SK-N-MC (cell line): Measurements from ENCODE around the gene UNC5C.

Source experiments
- DNase-seq: peaks from one replicate; pipeline ENCODE4 v3.0.0-alpha.2; 2011; ENCODE audit warnings: low read depth, low spot score
- H3K27ac ChIP-seq: fragments of 200-600 bp; sonication (generic); 2 replicates; pipeline ENCODE4 v1.5.1; 2016; ENCODE audit warnings: mixed run types
- H3K36me3 ChIP-seq: fragments of 200-600 bp; sonication (generic); 2 replicates; pipeline ENCODE4 v1.6.1; 2017; ENCODE audit warnings: antibody characterized with exemption, low read length, mixed read lengths; ENCODE audit not compliant: insufficient read depth
- H3K4me3 ChIP-seq: fragments of 200-600 bp; sonication (generic); 2 replicates; pipeline ENCODE4 v1.5.1; 2016
- H3K9ac ChIP-seq: fragments of 200-600 bp; sonication (generic); 2 replicates; pipeline ENCODE4 v1.8.0; 2017; ENCODE audit warnings: mixed run types, mixed read lengths; ENCODE audit not compliant: insufficient read length
- H3K9me3 ChIP-seq: fragments of 200-600 bp; sonication (generic); 2 replicates; pipeline ENCODE4 v1.6.1; 2017; ENCODE audit warnings: low read depth, mild to moderate bottlenecking, antibody characterized with exemption, low read length, moderate library complexity, mixed read lengths
- EZH2 ChIP-seq: fragments of 200-600 bp; sonication (generic); IDR thresholded peaks from one replicate; pipeline ENCODE4 v1.6.1; 2017; ENCODE audit warnings: antibody characterized with exemption
- FOXP2 ChIP-seq: optimal IDR thresholded peaks from 2 replicates; pipeline ENCODE3; 2011; ENCODE audit warnings: mild to moderate bottlenecking, moderate library complexity; ENCODE audit not compliant: insufficient read depth; ENCODE audit errors: extremely low read length, control extremely low read depth
- POLR2AphosphoS5 ChIP-seq: IDR thresholded peaks from 2 replicates; pipeline ENCODE4 v1.6.1; 2012; ENCODE audit warnings: mild to moderate bottlenecking, low read depth, low read length, borderline replicate concordance

The UNC5C gene

DNA sequence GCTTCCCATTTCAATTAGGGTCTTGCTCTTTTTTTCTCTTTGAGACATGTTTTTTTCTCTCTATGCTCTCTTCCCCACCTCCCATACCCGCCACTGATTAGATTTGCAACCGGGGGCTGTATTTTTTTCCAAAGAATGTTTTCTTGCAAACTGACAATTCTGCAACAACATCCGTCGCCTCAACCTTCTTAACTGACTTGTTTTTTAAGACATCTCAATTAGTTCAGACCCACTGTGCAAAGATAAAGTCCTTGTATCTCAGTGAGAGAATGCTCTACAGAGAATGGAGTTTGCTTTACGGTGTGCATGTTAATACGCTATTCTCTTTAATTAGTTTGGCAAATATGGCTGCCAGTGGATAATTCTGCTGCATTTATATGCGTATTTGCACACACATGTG, 126.3 kb downstream of the UNC5C start:
- TF ChIP-seq POLR2AphosphoS5, result no peak
- TF ChIP-seq FOXP2, result no peak
- TF ChIP-seq EZH2, result no peak
- no peak overlapping the region for H3K27ac ChIP-seq
- H3K4me3 ChIP-seq, result no peak overlapping the region
- DNase-seq, result no peak
- no peaks in the 10 kb centered on the region for H3K9me3 ChIP-seq
- no peaks in the 10 kb centered on the region for H3K36me3 ChIP-seq
- no peak overlapping the region for H3K9ac ChIP-seq

DNA sequence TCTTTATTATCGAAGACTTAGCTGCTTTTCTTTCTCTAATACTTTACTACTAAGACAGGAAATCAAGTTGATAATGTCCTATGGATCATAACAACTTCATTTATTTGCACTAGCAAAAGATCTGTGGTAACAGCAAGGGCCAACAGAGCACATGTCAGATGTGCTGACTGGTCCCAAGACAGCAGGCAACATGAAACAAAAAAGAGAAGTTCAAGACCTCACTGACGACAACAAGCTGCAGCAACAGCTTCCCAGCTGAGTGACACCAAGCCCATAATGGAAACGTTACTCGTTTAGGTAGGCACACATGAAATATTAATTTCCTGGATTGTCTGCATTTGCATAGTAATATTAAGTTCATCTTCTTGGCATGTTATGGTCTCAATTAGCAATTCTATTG, 126.9 kb downstream of the UNC5C start:
- no peaks in the 10 kb centered on the region for H3K36me3 ChIP-seq
- no peak overlapping the region for H3K9ac ChIP-seq
- DNase-seq, result no peak
- no peak overlapping the region for H3K4me3 ChIP-seq
- TF ChIP-seq EZH2, result no peak
- TF ChIP-seq FOXP2, result no peak
- TF ChIP-seq POLR2AphosphoS5, result no peak
- H3K9me3 ChIP-seq, result no peaks in the 10 kb centered on the region
- H3K27ac ChIP-seq, result no peak overlapping the region

DNA sequence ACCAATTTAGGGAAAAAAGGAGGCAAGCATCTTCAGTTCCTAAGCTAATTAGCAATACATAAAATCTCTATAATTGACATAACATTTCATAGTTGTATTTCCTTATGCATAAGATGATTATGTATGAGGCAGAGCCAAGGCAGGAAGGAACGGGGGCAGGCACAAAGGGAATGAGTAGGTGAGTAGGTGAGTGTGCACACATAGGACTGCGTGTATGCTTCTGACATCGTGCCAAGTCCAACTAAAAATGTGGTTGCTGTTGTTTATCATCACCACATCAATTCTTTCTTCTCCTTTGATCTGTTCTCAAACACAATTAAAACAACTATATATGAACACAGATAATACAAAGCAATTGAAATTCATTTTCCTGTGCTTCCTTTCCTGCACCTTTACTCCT, 131.2 kb downstream of the UNC5C start:
- Histone ChIP-seq H3K36me3 (no peaks in the 10 kb centered on the region), H3K9me3 (no peaks in the 10 kb centered on the region), H3K4me3 (no peak overlapping the region), H3K27ac (no peak overlapping the region), H3K9ac (no peak overlapping the region)
- no peak for DNase-seq
- no peak for TF ChIP-seq EZH2
- no peak for TF ChIP-seq FOXP2
- no peak for TF ChIP-seq POLR2AphosphoS5

DNA sequence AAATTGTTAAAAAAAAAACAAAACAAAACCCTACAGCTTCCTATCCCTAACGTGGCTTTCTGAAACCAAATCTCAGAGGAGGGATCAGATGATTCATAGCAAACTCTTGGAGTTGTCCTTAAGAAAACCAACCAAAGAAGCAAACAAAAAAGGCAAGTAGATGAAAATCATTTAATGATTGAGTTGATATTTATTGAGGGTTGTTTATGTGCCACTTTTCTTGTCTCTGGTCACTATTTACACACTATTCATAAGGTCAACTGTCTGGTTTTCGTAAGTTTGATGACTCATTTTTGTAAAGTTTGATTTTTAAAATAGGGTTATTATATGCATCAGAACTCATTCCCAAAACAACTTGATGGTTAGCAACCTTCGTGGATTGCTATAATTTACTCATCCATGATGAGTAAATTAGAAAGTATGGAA, 133.4 kb downstream of the UNC5C start:
- TF ChIP-seq POLR2AphosphoS5 (no peak), FOXP2 (no peak), EZH2 (no peak)
- H3K9ac ChIP-seq, result no peak overlapping the region
- H3K27ac ChIP-seq, result no peak overlapping the region
- no peaks in the 10 kb centered on the region for H3K36me3 ChIP-seq
- no peak overlapping the region for H3K4me3 ChIP-seq
- H3K9me3 ChIP-seq, result no peaks in the 10 kb centered on the region
- no peak for DNase-seq

DNA sequence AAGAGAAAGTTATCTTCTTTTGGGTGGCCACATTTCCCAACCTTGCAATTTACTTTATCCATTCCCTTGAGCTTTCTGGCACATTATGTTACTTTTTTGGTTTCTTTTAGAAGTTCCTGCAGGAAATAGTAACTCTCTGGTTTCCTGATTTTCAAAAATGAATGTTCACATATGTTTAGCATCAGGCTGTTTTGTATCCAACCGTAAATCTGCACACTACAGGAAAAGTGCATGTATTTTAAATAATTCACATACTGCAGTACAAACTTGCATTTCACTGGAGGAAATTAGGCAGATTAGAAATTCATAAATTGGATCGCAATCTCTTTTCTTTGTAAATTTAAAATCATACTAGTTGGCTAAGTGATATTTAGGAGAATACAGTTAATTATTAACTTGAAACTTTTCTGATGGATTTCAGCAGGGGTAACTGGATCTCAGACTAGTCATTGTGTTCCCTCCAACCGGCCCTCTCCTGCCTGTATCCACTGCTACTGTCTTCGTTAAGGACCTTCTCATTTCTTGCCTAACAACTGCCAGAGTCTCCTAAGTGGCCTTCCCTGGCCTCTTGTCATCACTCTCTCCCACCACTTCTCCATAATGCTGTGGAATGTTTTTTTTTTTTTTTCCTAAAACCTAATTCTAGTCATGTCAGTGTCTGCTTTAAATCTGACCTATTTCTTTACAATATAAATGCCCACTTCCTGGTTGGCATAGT, 137.2 kb downstream of the UNC5C start:
- H3K27ac ChIP-seq, result peak overlapping the region; percentile 82
- H3K9me3 ChIP-seq, result no peaks in the 10 kb centered on the region
- H3K36me3 ChIP-seq, result no peaks in the 10 kb centered on the region
- peak overlapping the region; percentile 56 for H3K4me3 ChIP-seq
- TF ChIP-seq EZH2 (no peak), POLR2AphosphoS5 (peak; percentile 21; the same call in 1 of the 2 replicates)
- DNase-seq, result peak; percentile 81
- H3K9ac ChIP-seq, result peak overlapping the region; percentile 9

DNA sequence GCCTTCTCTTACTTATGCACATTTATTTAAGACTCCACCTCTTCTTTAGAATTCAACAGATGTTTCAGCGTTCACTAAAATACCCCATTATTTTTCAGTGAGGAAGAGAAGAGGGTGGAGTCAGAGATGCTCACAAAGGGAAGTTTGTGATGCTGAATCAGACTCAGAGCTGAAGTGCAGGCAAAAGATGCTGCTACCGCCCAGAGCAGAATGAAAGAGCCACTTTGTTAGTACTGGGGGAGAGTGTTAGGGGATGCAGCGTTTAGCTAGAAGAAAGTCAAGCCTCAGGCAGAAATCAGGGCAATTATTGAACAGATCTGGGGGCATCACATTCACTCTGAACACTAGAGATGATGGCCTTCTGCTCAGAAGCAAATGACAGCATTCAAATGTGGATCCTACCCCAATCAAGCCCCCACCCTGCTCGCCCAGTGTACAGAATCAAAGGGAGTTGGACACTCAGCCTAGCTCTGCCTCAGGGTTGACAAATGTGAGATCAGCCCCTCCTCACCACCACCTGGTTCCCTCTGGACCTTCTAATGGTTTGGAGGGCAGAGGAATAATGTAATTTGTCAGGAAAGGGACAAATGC, 138.3 kb downstream of the UNC5C start:
- DNase-seq, result no peak
- Histone ChIP-seq H3K9ac (no peak overlapping the region), H3K9me3 (no peaks in the 10 kb centered on the region), H3K27ac (peak overlapping the region; percentile 82; the same call in 1 of the 2 replicates), H3K36me3 (no peaks in the 10 kb centered on the region), H3K4me3 (no peak overlapping the region)
- no peak for TF ChIP-seq EZH2
- no peak for TF ChIP-seq POLR2AphosphoS5
- TF ChIP-seq FOXP2, result no peak

DNA sequence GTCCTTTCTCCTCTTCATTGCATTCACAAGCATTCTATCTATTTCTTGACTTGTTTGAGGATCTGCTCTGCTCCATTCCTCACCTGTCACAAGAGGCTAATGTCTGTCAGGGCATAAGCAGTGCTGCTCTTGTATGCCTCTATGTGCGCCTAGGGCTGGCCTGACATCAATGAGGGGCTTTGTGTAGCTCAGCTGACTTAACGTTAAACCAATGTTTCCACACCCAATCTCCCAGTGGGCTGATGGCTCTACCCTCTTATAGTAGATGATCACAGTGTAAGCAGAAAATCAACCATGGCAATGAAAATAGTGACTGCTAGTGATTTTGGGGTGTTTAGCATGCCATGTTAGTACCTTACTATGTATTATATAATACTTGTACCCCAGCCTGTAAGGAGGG, 139.0 kb downstream of the UNC5C start:
- Histone ChIP-seq H3K9me3 (no peaks in the 10 kb centered on the region), H3K9ac (no peak overlapping the region), H3K27ac (no peak overlapping the region), H3K4me3 (no peak overlapping the region), H3K36me3 (no peaks in the 10 kb centered on the region)
- DNase-seq, result no peak
- TF ChIP-seq POLR2AphosphoS5 (no peak), EZH2 (no peak), FOXP2 (no peak)

DNA sequence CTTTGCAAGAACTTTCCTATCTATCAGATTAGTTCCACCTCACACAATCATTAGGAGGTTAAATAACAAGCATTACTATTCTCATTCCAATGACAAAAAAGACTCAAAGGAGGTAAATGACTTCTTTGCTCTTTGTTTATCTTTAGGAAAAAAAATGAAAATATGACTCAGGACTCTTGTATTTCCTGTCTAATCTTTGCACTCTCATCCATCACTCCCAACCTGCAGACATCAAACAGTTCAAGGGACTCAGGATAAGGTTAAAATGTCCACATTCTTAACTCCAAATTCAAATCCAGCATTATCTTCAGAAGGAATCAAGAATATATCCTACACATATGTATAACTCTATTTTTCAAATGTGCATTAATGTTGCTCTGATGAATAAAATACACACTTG, 139.6 kb downstream of the UNC5C start:
- Histone ChIP-seq H3K4me3 (no peak overlapping the region), H3K27ac (no peak overlapping the region), H3K9me3 (no peaks in the 10 kb centered on the region), H3K36me3 (no peaks in the 10 kb centered on the region), H3K9ac (no peak overlapping the region)
- TF ChIP-seq POLR2AphosphoS5, result no peak
- no peak for TF ChIP-seq EZH2
- no peak for TF ChIP-seq FOXP2
- no peak for DNase-seq
